ENCODE measurements around the gene TEX9.

TEX9 gene

GRCh38 chr15:56472278-56472677, 107.1 kb downstream of the TEX9 start:
- WGBS (ENCODE audit: insufficient coverage): 100% methylated on average over 1 of the region's 2 CpGs
- POLR2A ChIA-PET: no interaction called here
- H3K4me1 ChIP-seq (ENCODE audit: control extremely low read depth in 1 of 4, control insufficient read depth in 4 of 4, insufficient read depth in 4 of 4, low read length in 3 of 4): peaks cover 4 to 16% (median 10%) of the 10 kb centered on the region in 4 experiments
- CTCF ChIA-PET: no interaction called here
- DNase-seq: no peak
- H3K4me3 ChIP-seq (ENCODE audit: control insufficient read depth in 1 of 7, extremely low read depth in 1 of 7, insufficient read depth in 4 of 7, low read depth in 2 of 7, low read length in 6 of 7): no peak overlapping the region
- no peaks in the 10 kb centered on the region for H3K27me3 ChIP-seq (replicated peaks in 2 of 5; ENCODE audit: control insufficient read depth in 4 of 5, insufficient read depth in 5 of 5, low read length in 4 of 5)
- no peaks in the 10 kb centered on the region for H3K36me3 ChIP-seq (ENCODE audit: control insufficient read depth in 4 of 4, insufficient read depth in 4 of 4, low read length in 3 of 4)
- H3K9me3 ChIP-seq (ENCODE audit: control extremely low read depth in 1 of 5, control insufficient read depth in 4 of 5, insufficient read depth in 2 of 5, low read depth in 1 of 5, low read length in 4 of 5): no peaks in the 10 kb centered on the region
- no peak overlapping the region for H3K27ac ChIP-seq (ENCODE audit: insufficient read depth in 1 of 2, low read depth in 1 of 2, low read length in 2 of 2, poor library complexity in 1 of 2, severe bottlenecking in 2 of 2)

- no peak overlapping the region for H3K27ac ChIP-seq (ENCODE audit: insufficient read depth in 1 of 2, low read depth in 1 of 2, low read length in 2 of 2, poor library complexity in 1 of 2, severe bottlenecking in 2 of 2)
- peaks cover 0 to under 1% (median 0%) of the 10 kb centered on the region in 5 experiments for H3K9me3 ChIP-seq (ENCODE audit: control extremely low read depth in 1 of 5, control insufficient read depth in 4 of 5, insufficient read depth in 2 of 5, low read depth in 1 of 5, low read length in 4 of 5)
- WGBS (ENCODE audit: insufficient coverage): no CpG with 5 or more reads among the region's 1 CpG
- H3K4me3 ChIP-seq (ENCODE audit: control insufficient read depth in 1 of 7, extremely low read depth in 1 of 7, insufficient read depth in 4 of 7, low read depth in 2 of 7, low read length in 6 of 7): no peak overlapping the region
- ChIA-PET POLR2A (no interaction called here), CTCF (no interaction called here)
- no peaks in the 10 kb centered on the region for H3K27me3 ChIP-seq (replicated peaks in 2 of 5; ENCODE audit: control insufficient read depth in 4 of 5, insufficient read depth in 5 of 5, low read length in 4 of 5)
- no peaks in the 10 kb centered on the region for H3K36me3 ChIP-seq (ENCODE audit: control insufficient read depth in 4 of 4, insufficient read depth in 4 of 4, low read length in 3 of 4)
- H3K4me1 ChIP-seq (ENCODE audit: control extremely low read depth in 1 of 4, control insufficient read depth in 4 of 4, insufficient read depth in 4 of 4, low read length in 3 of 4): peaks cover 4 to 13% (median 8%) of the 10 kb centered on the region in 4 experiments
- no peak for DNase-seq
These were observed 107.8 kb downstream of the TEX9 start for GRCh38 chr15:56473017-56473416.

GRCh38 chr15:56475351-56475750, 110.1 kb downstream of the TEX9 start:
- POLR2A ChIA-PET: no interaction called here

More at GRCh38 chr15:56475351-56475750, 110.1 kb downstream of the TEX9 start:
- peaks cover 0 to 9% (median 0%) of the 10 kb centered on the region in 5 experiments for H3K9me3 ChIP-seq (ENCODE audit: control extremely low read depth in 1 of 5, control insufficient read depth in 4 of 5, insufficient read depth in 2 of 5, low read depth in 1 of 5, low read length in 4 of 5)
- H3K36me3 ChIP-seq (ENCODE audit: control insufficient read depth in 4 of 4, insufficient read depth in 4 of 4, low read length in 3 of 4): no peaks in the 10 kb centered on the region
- no peak for DNase-seq
- H3K27me3 ChIP-seq (replicated peaks in 2 of 5; ENCODE audit: control insufficient read depth in 4 of 5, insufficient read depth in 5 of 5, low read length in 4 of 5): no peaks in the 10 kb centered on the region
- H3K4me1 ChIP-seq (ENCODE audit: control extremely low read depth in 1 of 4, control insufficient read depth in 4 of 4, insufficient read depth in 4 of 4, low read length in 3 of 4): no peaks in the 10 kb centered on the region
- no peak overlapping the region for H3K4me3 ChIP-seq (ENCODE audit: control insufficient read depth in 1 of 7, extremely low read depth in 1 of 7, insufficient read depth in 4 of 7, low read depth in 2 of 7, low read length in 6 of 7)
- CTCF ChIA-PET: interaction anchor here (0.7 kb wide), 1 partner anchor 16 kb away, joined by 3 read pairs; no protein-coding TSS in a partner anchor
- H3K27ac ChIP-seq (ENCODE audit: insufficient read depth in 1 of 2, low read depth in 1 of 2, low read length in 2 of 2, poor library complexity in 1 of 2, severe bottlenecking in 2 of 2): no peak overlapping the region

Measured in common myeloid progenitor, CD34-positive (primary cell).